ENCODE measurements around the gene ZC3H13. TPM values are rescaled to one million over a fixed set of nuclear protein-coding genes. Genes with fewer than 3 reads are reported as not detected.

Gene ZC3H13
- total RNA-seq, 1 donor from 2014 or later = 62.3 TPM

- no peak for DNase-seq (ENCODE audit: extremely low spot score, unreplicated experiment)
- Mint-ChIP-seq H3K27ac (no peak overlapping the region), H3K9me3 (no peaks in the 10 kb centered on the region), H3K4me3 (no peak overlapping the region), H3K36me3 (no peaks in the 10 kb centered on the region), H3K4me1 (ENCODE audit: unreplicated experiment) (no peaks in the 10 kb centered on the region), H3K27me3 (no peaks in the 10 kb centered on the region)
- no peak for TF ChIP-seq CTCF (conservative IDR thresholded peaks at IDR 0.05)
Measured at GRCh38 chr13:46062185-46062584, 9.6 kb upstream of the ZC3H13 start.

- H3K4me1 Mint-ChIP-seq (ENCODE audit: unreplicated experiment) = no peaks in the 10 kb centered on the region
- H3K27me3 Mint-ChIP-seq = no peaks in the 10 kb centered on the region
- H3K36me3 Mint-ChIP-seq = no peaks in the 10 kb centered on the region
- no peak for DNase-seq (ENCODE audit: extremely low spot score, unreplicated experiment)
- H3K27ac Mint-ChIP-seq = no peak overlapping the region
- no peaks in the 10 kb centered on the region for H3K9me3 Mint-ChIP-seq
- TF ChIP-seq CTCF (conservative IDR thresholded peaks at IDR 0.05) = no peak
- H3K4me3 Mint-ChIP-seq = no peak overlapping the region
Measured at GRCh38 chr13:46059405-46059804, 6.9 kb upstream of the ZC3H13 start.

- Mint-ChIP-seq H3K27me3 (no peaks in the 10 kb centered on the region), H3K4me3 (no peak overlapping the region), H3K27ac (no peak overlapping the region), H3K9me3 (no peaks in the 10 kb centered on the region), H3K36me3 (no peaks in the 10 kb centered on the region), H3K4me1 (ENCODE audit: unreplicated experiment) (no peaks in the 10 kb centered on the region)
- no peak for TF ChIP-seq CTCF (conservative IDR thresholded peaks at IDR 0.05)
- DNase-seq (ENCODE audit: extremely low spot score, unreplicated experiment) = no peak
Measured at GRCh38 chr13:46058268-46058667, 5.7 kb upstream of the ZC3H13 start.

- Mint-ChIP-seq H3K36me3 (no peaks in the 10 kb centered on the region), H3K27ac (no peak overlapping the region), H3K4me3 (no peak overlapping the region), H3K27me3 (peaks cover 3% of the 10 kb centered on the region), H3K9me3 (no peaks in the 10 kb centered on the region), H3K4me1 (ENCODE audit: unreplicated experiment) (peaks cover 7% of the 10 kb centered on the region)
- no peak for TF ChIP-seq CTCF (conservative IDR thresholded peaks at IDR 0.05)
- DNase-seq (ENCODE audit: extremely low spot score, unreplicated experiment) = no peak
Measured at GRCh38 chr13:46057256-46058015, 4.9 kb upstream of the ZC3H13 start.

GRCh38 chr13:46053162-46054012, 841 bp upstream of the ZC3H13 start:
- H3K36me3 Mint-ChIP-seq = no peaks in the 10 kb centered on the region
- H3K9me3 Mint-ChIP-seq = no peaks in the 10 kb centered on the region
- TF ChIP-seq CTCF (conservative IDR thresholded peaks at IDR 0.05) = no peak
- DNase-seq (ENCODE audit: extremely low spot score, unreplicated experiment) = no peak
- H3K27ac Mint-ChIP-seq = peak overlapping the region; percentile 98
- H3K4me3 Mint-ChIP-seq = peak overlapping the region; percentile 96
- H3K4me1 Mint-ChIP-seq (ENCODE audit: unreplicated experiment) = peaks cover 27% of the 10 kb centered on the region
- H3K27me3 Mint-ChIP-seq = peaks cover 3% of the 10 kb centered on the region

Measured in type B pancreatic cell (in vitro differentiated cells).